GM23338 (cell line): ENCODE data around the gene CHRM4. TPM values are rescaled to one million over a fixed set of nuclear protein-coding genes. Genes with fewer than 3 reads are reported as not detected.

ENCODE experiments used
- ATAC-seq: fragments of 200-7000 bp; cut with Tn5 transposase; 3 replicates; pipeline ENCODE4 v1.9.1; 2020
- DNase-seq: peaks from one replicate; pipeline ENCODE4 v3.0.0-alpha.2; 2015; ENCODE audit warnings: low spot score
- H2AFZ ChIP-seq: fragments of 200-600 bp; sonication (generic); 2 replicates; pipeline ENCODE4 v1.8.0; 2016; ENCODE audit warnings: antibody characterized with exemption, mild to moderate bottlenecking, moderate library complexity
- H3F3A ChIP-seq: fragments of 200-600 bp; sonication (generic); replicated peaks from 2 replicates; pipeline ENCODE4 v1.8.0; 2017; ENCODE audit warnings: antibody characterized with exemption, mixed run types, low read depth
- H3K27ac ChIP-seq: fragments of 200-600 bp; sonication (generic); 2 replicates; pipeline ENCODE4 v1.6.1; 2016; ENCODE audit warnings: low read depth
- H3K27me3 ChIP-seq: fragments of 200-600 bp; sonication (generic); 2 replicates; pipeline ENCODE4 v1.8.0; 2016; ENCODE audit warnings: mild to moderate bottlenecking, mixed run types, moderate library complexity; ENCODE audit not compliant: insufficient read depth
- H3K36me3 ChIP-seq: fragments of 200-600 bp; sonication (generic); 2 replicates; pipeline ENCODE4 v1.8.0; 2016; ENCODE audit warnings: mild to moderate bottlenecking; ENCODE audit not compliant: insufficient read depth
- H3K4me1 ChIP-seq: fragments of 200-600 bp; sonication (generic); 2 replicates; pipeline ENCODE4 v1.8.0; 2016; ENCODE audit warnings: mild to moderate bottlenecking, moderate library complexity; ENCODE audit not compliant: insufficient read depth
- H3K4me2 ChIP-seq: fragments of 200-600 bp; sonication (generic); 2 replicates; pipeline ENCODE4 v1.7.1; 2017; ENCODE audit warnings: mixed run types
- H3K4me3 ChIP-seq: fragments of 200-600 bp; sonication (generic); 2 replicates; pipeline ENCODE4 v1.6.1; 2016; ENCODE audit warnings: mixed run types
- H3K79me2 ChIP-seq: fragments of 200-600 bp; sonication (generic); replicated peaks from 2 replicates; pipeline ENCODE4 v1.8.0; 2017; ENCODE audit warnings: mild to moderate bottlenecking; ENCODE audit not compliant: insufficient read depth
- H3K9me2 ChIP-seq: fragments of 200-600 bp; sonication (generic); 2 replicates; pipeline ENCODE4 v1.8.0; 2017; ENCODE audit not compliant: insufficient read depth
- H4K20me1 ChIP-seq: fragments of 200-600 bp; sonication (generic); replicated peaks from 2 replicates; pipeline ENCODE4 v1.8.0; 2017; ENCODE audit warnings: mild to moderate bottlenecking; ENCODE audit not compliant: insufficient read depth
- H3K27ac Mint-ChIP-seq: 2 replicates; pipeline ENCODE4 v1.8.0; 2020; ENCODE audit warnings: inconsistent platforms, mild to moderate bottlenecking, moderate library complexity, mixed read lengths
- H3K27me3 Mint-ChIP-seq: 3 replicates; pipeline ENCODE4 v1.8.0; 2022; ENCODE audit warnings: low read depth, mild to moderate bottlenecking, moderate library complexity, mixed read lengths, inconsistent platforms; ENCODE audit not compliant: insufficient read depth, poor library complexity
- H3K36me3 Mint-ChIP-seq: 3 replicates; pipeline ENCODE4 v1.8.0; 2021; ENCODE audit warnings: low read depth, mild to moderate bottlenecking, inconsistent platforms, moderate library complexity, mixed read lengths
- H3K4me1 Mint-ChIP-seq: 3 replicates; pipeline ENCODE4 v1.8.0; 2020; ENCODE audit warnings: mild to moderate bottlenecking, inconsistent platforms, mixed read lengths
- H3K4me3 Mint-ChIP-seq: 3 replicates; pipeline ENCODE4 v1.8.0; 2021; ENCODE audit warnings: moderate library complexity, mild to moderate bottlenecking, inconsistent platforms, mixed read lengths
- H3K9me3 Mint-ChIP-seq: 3 replicates; pipeline ENCODE4 v1.8.0; 2020; ENCODE audit warnings: moderate library complexity, mild to moderate bottlenecking, inconsistent platforms, mixed read lengths
- CREB1 ChIP-seq: fragments of 250-450 bp; sonication (Bioruptor Pico); IDR thresholded peaks from 2 replicates; pipeline ENCODE4 v1.5.0; 2020; ENCODE audit warnings: low read depth, mild to moderate bottlenecking, moderate library complexity
- EZH2 ChIP-seq: fragments of 200-600 bp; sonication (generic); IDR thresholded peaks from one replicate; pipeline ENCODE4 v1.8.0; 2017; ENCODE audit warnings: antibody characterized with exemption, mild to moderate bottlenecking, low read depth; ENCODE audit not compliant: unreplicated experiment
- EZH2phosphoT487 ChIP-seq: fragments of 200-600 bp; sonication (generic); IDR thresholded peaks from one replicate; pipeline ENCODE4 v1.8.1; 2018; ENCODE audit warnings: antibody characterized with exemption; ENCODE audit not compliant: unreplicated experiment
- JUNB ChIP-seq: IDR thresholded peaks from one replicate; pipeline ENCODE4 v1.6.1; 2016; ENCODE audit warnings: antibody characterized with exemption; ENCODE audit not compliant: unreplicated experiment
- NANOG ChIP-seq: IDR thresholded peaks from 2 replicates; pipeline ENCODE4 v1.6.1; 2016; ENCODE audit warnings: antibody characterized with exemption, borderline replicate concordance
- POLR2AphosphoS5 ChIP-seq: IDR thresholded peaks from 2 replicates; pipeline ENCODE4 v1.6.1; 2016; ENCODE audit warnings: antibody characterized with exemption, low read depth
- STAT1 ChIP-seq: IDR thresholded peaks from one replicate; pipeline ENCODE4 v1.6.1; 2016; ENCODE audit warnings: antibody characterized with exemption; ENCODE audit not compliant: unreplicated experiment
- ZNF114 ChIP-seq: fragments of 250-450 bp; sonication (Bioruptor Pico); IDR thresholded peaks from 2 replicates; pipeline ENCODE4 v1.5.0; 2020; ENCODE audit warnings: mild to moderate bottlenecking, moderate library complexity
- ZNF331 ChIP-seq: fragments of 250-450 bp; sonication (Bioruptor Pico); IDR thresholded peaks from 2 replicates; pipeline ENCODE4 v1.5.0; 2020; ENCODE audit warnings: low read depth, mild to moderate bottlenecking, moderate library complexity
- polyA plus RNA-seq: library from polyadenylated mRNA; unstranded; fragments of >200 nt; fragmentation: Nextera tagmentation; extraction: Ambion mirVana; gene quantifications from 2 replicates; pipeline ENCODE4 v1.2.1, GENCODE V29; 2016
- total RNA-seq: library from RNA; depleted of rRNA; stranded (reverse); fragments of >200 nt; shearing (Covaris generic); gene quantifications from 2 replicates; pipeline ENCODE4 v1.2.3, GENCODE V29; 2014
- TF ChIP-seq, protein P1 (sequence below): fragments of 250-450 bp; sonication (Bioruptor Pico); IDR thresholded peaks from 2 replicates; pipeline ENCODE4 v1.5.0; 2020; ENCODE audit warnings: mild to moderate bottlenecking, moderate library complexity
- TF ChIP-seq, protein P2 (sequence below): IDR thresholded peaks from one replicate; pipeline ENCODE4 v1.6.1; 2018; ENCODE audit warnings: antibody characterized with exemption; ENCODE audit not compliant: unreplicated experiment
- TF ChIP-seq, protein P3 (sequence below), 2 experiments: fragments of 200-600 bp in 1 of 2; sonication (generic) in 1 of 2; conservative IDR thresholded peaks; 2 replicates each; pipeline versions ENCODE4 v1.5.1 to v1.6.1; 2016 to 2017; ENCODE audit warnings: antibody characterized with exemption in 2 of 2, low read depth in 2 of 2, mild to moderate bottlenecking in 2 of 2, moderate library complexity in 1 of 2
- TF ChIP-seq, protein P4 (sequence below): IDR thresholded peaks from 2 replicates; pipeline ENCODE4 v1.6.1; 2016; ENCODE audit warnings: antibody characterized with exemption

The CHRM4 gene
- total and polyA plus RNA-seq, 2 experiments from 2014 or later = 0.97 TPM; not detected in 1

DNA sequence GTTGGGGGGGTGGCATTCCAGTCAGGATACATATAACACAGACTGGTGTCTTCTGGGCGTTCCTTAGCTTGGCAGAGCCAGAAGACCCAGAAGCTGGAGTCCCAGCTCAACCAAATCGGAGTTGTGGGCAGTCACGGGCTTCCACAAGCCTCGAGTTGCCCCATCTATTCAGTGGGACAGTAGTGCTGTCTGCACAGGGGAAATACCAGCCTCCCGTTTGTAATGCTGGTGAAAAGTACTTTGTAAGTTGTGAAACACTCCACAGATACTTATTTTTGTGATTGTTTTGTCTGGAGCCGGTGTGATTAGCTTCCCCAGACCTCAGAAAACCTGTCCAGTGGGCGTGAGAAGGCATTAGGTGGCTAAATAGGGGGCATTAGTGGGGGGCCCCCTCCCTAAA is 30.7 kb downstream of the CHRM4 start:
- ATAC-seq (no peak), DNase-seq (no peak)
- H3K27me3 Mint-ChIP-seq = peaks cover 10% of the 10 kb centered on the region
- no peaks in the 10 kb centered on the region for H3K9me2 ChIP-seq
- peaks cover 67% of the 10 kb centered on the region for H3K79me2 ChIP-seq
- TF ChIP-seq POLR2AphosphoS5 = no peak
- no peak for TF ChIP-seq ZNF331
- no peak for TF ChIP-seq EZH2
- TF ChIP-seq CREB1 (CRISPR knock-in tag) = no peak
- no peak for TF ChIP-seq NANOG
- TF ChIP-seq STAT1 = no peak
- TF ChIP-seq JUNB = no peak
- no peak for TF ChIP-seq ZNF114
- TF ChIP-seq, protein P1, sequence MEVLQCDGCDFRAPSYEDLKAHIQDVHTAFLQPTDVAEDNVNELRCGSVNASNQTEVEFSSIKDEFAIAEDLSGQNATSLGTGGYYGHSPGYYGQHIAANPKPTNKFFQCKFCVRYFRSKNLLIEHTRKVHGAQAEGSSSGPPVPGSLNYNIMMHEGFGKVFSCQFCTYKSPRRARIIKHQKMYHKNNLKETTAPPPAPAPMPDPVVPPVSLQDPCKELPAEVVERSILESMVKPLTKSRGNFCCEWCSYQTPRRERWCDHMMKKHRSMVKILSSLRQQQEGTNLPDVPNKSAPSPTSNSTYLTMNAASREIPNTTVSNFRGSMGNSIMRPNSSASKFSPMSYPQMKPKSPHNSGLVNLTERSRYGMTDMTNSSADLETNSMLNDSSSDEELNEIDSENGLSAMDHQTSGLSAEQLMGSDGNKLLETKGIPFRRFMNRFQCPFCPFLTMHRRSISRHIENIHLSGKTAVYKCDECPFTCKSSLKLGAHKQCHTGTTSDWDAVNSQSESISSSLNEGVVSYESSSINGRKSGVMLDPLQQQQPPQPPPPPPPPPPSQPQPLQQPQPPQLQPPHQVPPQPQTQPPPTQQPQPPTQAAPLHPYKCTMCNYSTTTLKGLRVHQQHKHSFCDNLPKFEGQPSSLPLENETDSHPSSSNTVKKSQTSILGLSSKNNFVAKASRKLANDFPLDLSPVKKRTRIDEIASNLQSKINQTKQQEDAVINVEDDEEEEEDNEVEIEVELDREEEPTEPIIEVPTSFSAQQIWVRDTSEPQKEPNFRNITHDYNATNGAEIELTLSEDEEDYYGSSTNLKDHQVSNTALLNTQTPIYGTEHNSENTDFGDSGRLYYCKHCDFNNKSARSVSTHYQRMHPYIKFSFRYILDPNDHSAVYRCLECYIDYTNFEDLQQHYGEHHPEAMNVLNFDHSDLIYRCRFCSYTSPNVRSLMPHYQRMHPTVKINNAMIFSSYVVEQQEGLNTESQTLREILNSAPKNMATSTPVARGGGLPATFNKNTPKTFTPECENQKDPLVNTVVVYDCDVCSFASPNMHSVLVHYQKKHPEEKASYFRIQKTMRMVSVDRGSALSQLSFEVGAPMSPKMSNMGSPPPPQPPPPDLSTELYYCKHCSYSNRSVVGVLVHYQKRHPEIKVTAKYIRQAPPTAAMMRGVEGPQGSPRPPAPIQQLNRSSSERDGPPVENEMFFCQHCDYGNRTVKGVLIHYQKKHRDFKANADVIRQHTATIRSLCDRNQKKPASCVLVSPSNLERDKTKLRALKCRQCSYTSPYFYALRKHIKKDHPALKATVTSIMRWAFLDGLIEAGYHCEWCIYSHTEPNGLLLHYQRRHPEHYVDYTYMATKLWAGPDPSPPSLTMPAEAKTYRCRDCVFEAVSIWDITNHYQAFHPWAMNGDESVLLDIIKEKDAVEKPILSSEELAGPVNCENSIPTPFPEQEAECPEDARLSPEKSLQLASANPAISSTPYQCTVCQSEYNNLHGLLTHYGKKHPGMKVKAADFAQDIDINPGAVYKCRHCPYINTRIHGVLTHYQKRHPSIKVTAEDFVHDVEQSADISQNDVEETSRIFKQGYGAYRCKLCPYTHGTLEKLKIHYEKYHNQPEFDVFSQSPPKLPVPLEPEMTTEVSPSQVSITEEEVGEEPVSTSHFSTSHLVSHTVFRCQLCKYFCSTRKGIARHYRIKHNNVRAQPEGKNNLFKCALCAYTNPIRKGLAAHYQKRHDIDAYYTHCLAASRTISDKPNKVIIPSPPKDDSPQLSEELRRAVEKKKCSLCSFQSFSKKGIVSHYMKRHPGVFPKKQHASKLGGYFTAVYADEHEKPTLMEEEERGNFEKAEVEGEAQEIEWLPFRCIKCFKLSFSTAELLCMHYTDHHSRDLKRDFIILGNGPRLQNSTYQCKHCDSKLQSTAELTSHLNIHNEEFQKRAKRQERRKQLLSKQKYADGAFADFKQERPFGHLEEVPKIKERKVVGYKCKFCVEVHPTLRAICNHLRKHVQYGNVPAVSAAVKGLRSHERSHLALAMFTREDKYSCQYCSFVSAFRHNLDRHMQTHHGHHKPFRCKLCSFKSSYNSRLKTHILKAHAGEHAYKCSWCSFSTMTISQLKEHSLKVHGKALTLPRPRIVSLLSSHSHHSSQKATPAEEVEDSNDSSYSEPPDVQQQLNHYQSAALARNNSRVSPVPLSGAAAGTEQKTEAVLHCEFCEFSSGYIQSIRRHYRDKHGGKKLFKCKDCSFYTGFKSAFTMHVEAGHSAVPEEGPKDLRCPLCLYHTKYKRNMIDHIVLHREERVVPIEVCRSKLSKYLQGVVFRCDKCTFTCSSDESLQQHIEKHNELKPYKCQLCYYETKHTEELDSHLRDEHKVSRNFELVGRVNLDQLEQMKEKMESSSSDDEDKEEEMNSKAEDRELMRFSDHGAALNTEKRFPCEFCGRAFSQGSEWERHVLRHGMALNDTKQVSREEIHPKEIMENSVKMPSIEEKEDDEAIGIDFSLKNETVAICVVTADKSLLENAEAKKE (CRISPR knock-in tag) = no peak
- TF ChIP-seq, protein P2, sequence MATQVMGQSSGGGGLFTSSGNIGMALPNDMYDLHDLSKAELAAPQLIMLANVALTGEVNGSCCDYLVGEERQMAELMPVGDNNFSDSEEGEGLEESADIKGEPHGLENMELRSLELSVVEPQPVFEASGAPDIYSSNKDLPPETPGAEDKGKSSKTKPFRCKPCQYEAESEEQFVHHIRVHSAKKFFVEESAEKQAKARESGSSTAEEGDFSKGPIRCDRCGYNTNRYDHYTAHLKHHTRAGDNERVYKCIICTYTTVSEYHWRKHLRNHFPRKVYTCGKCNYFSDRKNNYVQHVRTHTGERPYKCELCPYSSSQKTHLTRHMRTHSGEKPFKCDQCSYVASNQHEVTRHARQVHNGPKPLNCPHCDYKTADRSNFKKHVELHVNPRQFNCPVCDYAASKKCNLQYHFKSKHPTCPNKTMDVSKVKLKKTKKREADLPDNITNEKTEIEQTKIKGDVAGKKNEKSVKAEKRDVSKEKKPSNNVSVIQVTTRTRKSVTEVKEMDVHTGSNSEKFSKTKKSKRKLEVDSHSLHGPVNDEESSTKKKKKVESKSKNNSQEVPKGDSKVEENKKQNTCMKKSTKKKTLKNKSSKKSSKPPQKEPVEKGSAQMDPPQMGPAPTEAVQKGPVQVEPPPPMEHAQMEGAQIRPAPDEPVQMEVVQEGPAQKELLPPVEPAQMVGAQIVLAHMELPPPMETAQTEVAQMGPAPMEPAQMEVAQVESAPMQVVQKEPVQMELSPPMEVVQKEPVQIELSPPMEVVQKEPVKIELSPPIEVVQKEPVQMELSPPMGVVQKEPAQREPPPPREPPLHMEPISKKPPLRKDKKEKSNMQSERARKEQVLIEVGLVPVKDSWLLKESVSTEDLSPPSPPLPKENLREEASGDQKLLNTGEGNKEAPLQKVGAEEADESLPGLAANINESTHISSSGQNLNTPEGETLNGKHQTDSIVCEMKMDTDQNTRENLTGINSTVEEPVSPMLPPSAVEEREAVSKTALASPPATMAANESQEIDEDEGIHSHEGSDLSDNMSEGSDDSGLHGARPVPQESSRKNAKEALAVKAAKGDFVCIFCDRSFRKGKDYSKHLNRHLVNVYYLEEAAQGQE = no peak
- TF ChIP-seq, protein P3, sequence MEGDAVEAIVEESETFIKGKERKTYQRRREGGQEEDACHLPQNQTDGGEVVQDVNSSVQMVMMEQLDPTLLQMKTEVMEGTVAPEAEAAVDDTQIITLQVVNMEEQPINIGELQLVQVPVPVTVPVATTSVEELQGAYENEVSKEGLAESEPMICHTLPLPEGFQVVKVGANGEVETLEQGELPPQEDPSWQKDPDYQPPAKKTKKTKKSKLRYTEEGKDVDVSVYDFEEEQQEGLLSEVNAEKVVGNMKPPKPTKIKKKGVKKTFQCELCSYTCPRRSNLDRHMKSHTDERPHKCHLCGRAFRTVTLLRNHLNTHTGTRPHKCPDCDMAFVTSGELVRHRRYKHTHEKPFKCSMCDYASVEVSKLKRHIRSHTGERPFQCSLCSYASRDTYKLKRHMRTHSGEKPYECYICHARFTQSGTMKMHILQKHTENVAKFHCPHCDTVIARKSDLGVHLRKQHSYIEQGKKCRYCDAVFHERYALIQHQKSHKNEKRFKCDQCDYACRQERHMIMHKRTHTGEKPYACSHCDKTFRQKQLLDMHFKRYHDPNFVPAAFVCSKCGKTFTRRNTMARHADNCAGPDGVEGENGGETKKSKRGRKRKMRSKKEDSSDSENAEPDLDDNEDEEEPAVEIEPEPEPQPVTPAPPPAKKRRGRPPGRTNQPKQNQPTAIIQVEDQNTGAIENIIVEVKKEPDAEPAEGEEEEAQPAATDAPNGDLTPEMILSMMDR (conservative IDR thresholded peaks at IDR 0.05; ENCODE audit: low read depth in 2 of 2) = no peak
- no peak for TF ChIP-seq EZH2phosphoT487
- TF ChIP-seq, protein P4, sequence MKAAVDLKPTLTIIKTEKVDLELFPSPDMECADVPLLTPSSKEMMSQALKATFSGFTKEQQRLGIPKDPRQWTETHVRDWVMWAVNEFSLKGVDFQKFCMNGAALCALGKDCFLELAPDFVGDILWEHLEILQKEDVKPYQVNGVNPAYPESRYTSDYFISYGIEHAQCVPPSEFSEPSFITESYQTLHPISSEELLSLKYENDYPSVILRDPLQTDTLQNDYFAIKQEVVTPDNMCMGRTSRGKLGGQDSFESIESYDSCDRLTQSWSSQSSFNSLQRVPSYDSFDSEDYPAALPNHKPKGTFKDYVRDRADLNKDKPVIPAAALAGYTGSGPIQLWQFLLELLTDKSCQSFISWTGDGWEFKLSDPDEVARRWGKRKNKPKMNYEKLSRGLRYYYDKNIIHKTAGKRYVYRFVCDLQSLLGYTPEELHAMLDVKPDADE = no peak
- H3K4me3 Mint-ChIP-seq = no peak overlapping the region; the same call in 2 of the 3 replicates
- no peaks in the 10 kb centered on the region for H3K27me3 ChIP-seq
- peaks cover 54% of the 10 kb centered on the region for H3K4me1 Mint-ChIP-seq
- peaks cover 23% of the 10 kb centered on the region for H4K20me1 ChIP-seq
- H3K36me3 Mint-ChIP-seq = peaks cover 3% of the 10 kb centered on the region
- no peak overlapping the region for H3K4me2 ChIP-seq
- peak overlapping the region; percentile 72; the same call in 1 of the 2 replicates for H3K27ac Mint-ChIP-seq
- 0 out of 2 replicates have a peak, but pooled peaks cover 2% of the 10 kb centered on the region for H3F3A ChIP-seq
- H3K36me3 ChIP-seq = no peaks in the 10 kb centered on the region; the same call in 1 of the 2 replicates
- H3K4me3 ChIP-seq = no peak overlapping the region
- H3K9me3 Mint-ChIP-seq = no peaks in the 10 kb centered on the region
- H3K27ac ChIP-seq = 0 out of 2 replicates have a peak overlapping the region, but pooled peaks have one; percentile 32
- H3K4me1 ChIP-seq = peaks cover 22% of the 10 kb centered on the region
- no peak overlapping the region for H2AFZ ChIP-seq
